Ishikawa (cell line): ENCODE measurements around the gene AATK.

Experiments
- EGR1 ChIP-seq: IDR thresholded peaks from 2 replicates; pipeline ENCODE4 v1.6.1; 2012
- EP300 ChIP-seq: IDR thresholded peaks from 2 replicates; pipeline ENCODE4 v1.6.1; 2012; ENCODE audit warnings: borderline replicate concordance
- TAF1 ChIP-seq: IDR thresholded peaks from 2 replicates; pipeline ENCODE4 v1.6.1; 2012; ENCODE audit warnings: low read depth, mild to moderate bottlenecking
- TCF12 ChIP-seq: IDR thresholded peaks from 2 replicates; pipeline ENCODE4 v1.6.1; 2012; ENCODE audit warnings: low read depth

GRCh38 chr17:81160306-81160705 is 5.7 kb downstream of the AATK start:
- TF ChIP-seq EP300 (no peak), EGR1 (no peak), TAF1 (no peak), TCF12 (no peak)
